GM23338 (cell line): Measurements from ENCODE around the gene LMNA. TPM values are rescaled to one million over a fixed set of nuclear protein-coding genes. Genes with fewer than 3 reads are reported as not detected.

Experiments used
- ATAC-seq: fragments of 200-7000 bp; cut with Tn5 transposase; 3 replicates; pipeline ENCODE4 v1.9.1; 2020
- DNase-seq: peaks from one replicate; pipeline ENCODE4 v3.0.0-alpha.2; 2015; ENCODE audit warnings: low spot score
- H2AFZ ChIP-seq: fragments of 200-600 bp; sonication (generic); 2 replicates; pipeline ENCODE4 v1.8.0; 2016; ENCODE audit warnings: antibody characterized with exemption, mild to moderate bottlenecking, moderate library complexity
- H3F3A ChIP-seq: fragments of 200-600 bp; sonication (generic); replicated peaks from 2 replicates; pipeline ENCODE4 v1.8.0; 2017; ENCODE audit warnings: antibody characterized with exemption, mixed run types, low read depth
- H3K27ac ChIP-seq: fragments of 200-600 bp; sonication (generic); 2 replicates; pipeline ENCODE4 v1.6.1; 2016; ENCODE audit warnings: low read depth
- H3K27me3 ChIP-seq: fragments of 200-600 bp; sonication (generic); 2 replicates; pipeline ENCODE4 v1.8.0; 2016; ENCODE audit warnings: mild to moderate bottlenecking, mixed run types, moderate library complexity; ENCODE audit not compliant: insufficient read depth
- H3K36me3 ChIP-seq: fragments of 200-600 bp; sonication (generic); 2 replicates; pipeline ENCODE4 v1.8.0; 2016; ENCODE audit warnings: mild to moderate bottlenecking; ENCODE audit not compliant: insufficient read depth
- H3K4me1 ChIP-seq: fragments of 200-600 bp; sonication (generic); 2 replicates; pipeline ENCODE4 v1.8.0; 2016; ENCODE audit warnings: mild to moderate bottlenecking, moderate library complexity; ENCODE audit not compliant: insufficient read depth
- H3K4me2 ChIP-seq: fragments of 200-600 bp; sonication (generic); 2 replicates; pipeline ENCODE4 v1.7.1; 2017; ENCODE audit warnings: mixed run types
- H3K4me3 ChIP-seq: fragments of 200-600 bp; sonication (generic); 2 replicates; pipeline ENCODE4 v1.6.1; 2016; ENCODE audit warnings: mixed run types
- H3K79me2 ChIP-seq: fragments of 200-600 bp; sonication (generic); replicated peaks from 2 replicates; pipeline ENCODE4 v1.8.0; 2017; ENCODE audit warnings: mild to moderate bottlenecking; ENCODE audit not compliant: insufficient read depth
- H3K9me2 ChIP-seq: fragments of 200-600 bp; sonication (generic); 2 replicates; pipeline ENCODE4 v1.8.0; 2017; ENCODE audit not compliant: insufficient read depth
- H4K20me1 ChIP-seq: fragments of 200-600 bp; sonication (generic); replicated peaks from 2 replicates; pipeline ENCODE4 v1.8.0; 2017; ENCODE audit warnings: mild to moderate bottlenecking; ENCODE audit not compliant: insufficient read depth
- H3K27ac Mint-ChIP-seq: 2 replicates; pipeline ENCODE4 v1.8.0; 2020; ENCODE audit warnings: inconsistent platforms, mild to moderate bottlenecking, moderate library complexity, mixed read lengths
- H3K27me3 Mint-ChIP-seq: 3 replicates; pipeline ENCODE4 v1.8.0; 2022; ENCODE audit warnings: low read depth, mild to moderate bottlenecking, moderate library complexity, mixed read lengths, inconsistent platforms; ENCODE audit not compliant: insufficient read depth, poor library complexity
- H3K36me3 Mint-ChIP-seq: 3 replicates; pipeline ENCODE4 v1.8.0; 2021; ENCODE audit warnings: low read depth, mild to moderate bottlenecking, inconsistent platforms, moderate library complexity, mixed read lengths
- H3K4me1 Mint-ChIP-seq: 3 replicates; pipeline ENCODE4 v1.8.0; 2020; ENCODE audit warnings: mild to moderate bottlenecking, inconsistent platforms, mixed read lengths
- H3K4me3 Mint-ChIP-seq: 3 replicates; pipeline ENCODE4 v1.8.0; 2021; ENCODE audit warnings: moderate library complexity, mild to moderate bottlenecking, inconsistent platforms, mixed read lengths
- H3K9me3 Mint-ChIP-seq: 3 replicates; pipeline ENCODE4 v1.8.0; 2020; ENCODE audit warnings: moderate library complexity, mild to moderate bottlenecking, inconsistent platforms, mixed read lengths
- CREB1 ChIP-seq: fragments of 250-450 bp; sonication (Bioruptor Pico); IDR thresholded peaks from 2 replicates; pipeline ENCODE4 v1.5.0; 2020; ENCODE audit warnings: low read depth, mild to moderate bottlenecking, moderate library complexity
- EZH2 ChIP-seq: fragments of 200-600 bp; sonication (generic); IDR thresholded peaks from one replicate; pipeline ENCODE4 v1.8.0; 2017; ENCODE audit warnings: antibody characterized with exemption, mild to moderate bottlenecking, low read depth; ENCODE audit not compliant: unreplicated experiment
- EZH2phosphoT487 ChIP-seq: fragments of 200-600 bp; sonication (generic); IDR thresholded peaks from one replicate; pipeline ENCODE4 v1.8.1; 2018; ENCODE audit warnings: antibody characterized with exemption; ENCODE audit not compliant: unreplicated experiment
- JUNB ChIP-seq: IDR thresholded peaks from one replicate; pipeline ENCODE4 v1.6.1; 2016; ENCODE audit warnings: antibody characterized with exemption; ENCODE audit not compliant: unreplicated experiment
- NANOG ChIP-seq: IDR thresholded peaks from 2 replicates; pipeline ENCODE4 v1.6.1; 2016; ENCODE audit warnings: antibody characterized with exemption, borderline replicate concordance
- POLR2AphosphoS5 ChIP-seq: IDR thresholded peaks from 2 replicates; pipeline ENCODE4 v1.6.1; 2016; ENCODE audit warnings: antibody characterized with exemption, low read depth
- STAT1 ChIP-seq: IDR thresholded peaks from one replicate; pipeline ENCODE4 v1.6.1; 2016; ENCODE audit warnings: antibody characterized with exemption; ENCODE audit not compliant: unreplicated experiment
- ZNF114 ChIP-seq: fragments of 250-450 bp; sonication (Bioruptor Pico); IDR thresholded peaks from 2 replicates; pipeline ENCODE4 v1.5.0; 2020; ENCODE audit warnings: mild to moderate bottlenecking, moderate library complexity
- ZNF331 ChIP-seq: fragments of 250-450 bp; sonication (Bioruptor Pico); IDR thresholded peaks from 2 replicates; pipeline ENCODE4 v1.5.0; 2020; ENCODE audit warnings: low read depth, mild to moderate bottlenecking, moderate library complexity
- polyA plus RNA-seq: library from polyadenylated mRNA; unstranded; fragments of >200 nt; fragmentation: Nextera tagmentation; extraction: Ambion mirVana; gene quantifications from 2 replicates; pipeline ENCODE4 v1.2.1, GENCODE V29; 2016
- total RNA-seq: library from RNA; depleted of rRNA; stranded (reverse); fragments of >200 nt; shearing (Covaris generic); gene quantifications from 2 replicates; pipeline ENCODE4 v1.2.3, GENCODE V29; 2014
- TF ChIP-seq, protein P1 (sequence below), 2 experiments: fragments of 200-600 bp in 1 of 2; sonication (generic) in 1 of 2; conservative IDR thresholded peaks; 2 replicates each; pipeline versions ENCODE4 v1.5.1 to v1.6.1; 2016 to 2017; ENCODE audit warnings: antibody characterized with exemption in 2 of 2, low read depth in 2 of 2, mild to moderate bottlenecking in 2 of 2, moderate library complexity in 1 of 2
- TF ChIP-seq, protein P2 (sequence below): IDR thresholded peaks from one replicate; pipeline ENCODE4 v1.6.1; 2018; ENCODE audit warnings: antibody characterized with exemption; ENCODE audit not compliant: unreplicated experiment
- TF ChIP-seq, protein P3 (sequence below): IDR thresholded peaks from 2 replicates; pipeline ENCODE4 v1.6.1; 2016; ENCODE audit warnings: antibody characterized with exemption
- TF ChIP-seq, protein P4 (sequence below): fragments of 250-450 bp; sonication (Bioruptor Pico); IDR thresholded peaks from 2 replicates; pipeline ENCODE4 v1.5.0; 2020; ENCODE audit warnings: mild to moderate bottlenecking, moderate library complexity

Gene LMNA
- total and polyA plus RNA-seq, 2 experiments from 2014 or later: 35.5 to 56.3 TPM

DNA sequence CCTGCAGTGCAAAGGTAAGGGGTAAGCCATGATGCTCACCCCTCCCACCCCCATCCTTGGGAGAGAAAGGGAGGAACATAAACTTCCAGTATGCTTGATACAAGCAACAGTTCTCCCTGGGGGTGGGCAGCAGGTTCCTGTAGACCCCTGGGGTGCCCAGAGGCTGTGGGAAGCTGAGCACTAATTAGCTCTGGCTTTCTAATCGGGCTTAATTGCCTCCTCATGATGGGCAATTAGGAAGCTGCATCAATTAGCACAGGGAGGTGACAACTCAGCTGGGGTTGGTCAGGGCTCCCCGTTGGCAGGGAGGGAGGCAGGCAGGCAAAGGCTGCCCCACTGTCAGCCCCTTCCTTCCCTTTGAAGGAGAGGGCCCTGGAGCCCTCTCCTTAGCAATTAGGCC is 15.7 kb upstream of the LMNA start:
- Histone ChIP-seq H3K36me3 (no peaks in the 10 kb centered on the region), H3K4me3 (no peak overlapping the region), H3K27ac (no peak overlapping the region), H3F3A (peaks cover 9% of the 10 kb centered on the region), H3K4me2 (no peak overlapping the region), H4K20me1 (0 out of 2 replicates have a peak, but pooled peaks cover 6% of the 10 kb centered on the region), H3K4me1 (peaks cover 12% of the 10 kb centered on the region), H3K79me2 (no peaks in the 10 kb centered on the region), H3K9me2 (no peaks in the 10 kb centered on the region), H3K27me3 (no peaks in the 10 kb centered on the region), H2AFZ (no peak overlapping the region)
- Mint-ChIP-seq H3K4me1 (peaks cover 33% of the 10 kb centered on the region), H3K9me3 (no peaks in the 10 kb centered on the region), H3K27ac (no peak overlapping the region), H3K4me3 (no peak overlapping the region), H3K27me3 (peaks cover 12% of the 10 kb centered on the region), H3K36me3 (no peaks in the 10 kb centered on the region; the same call in 1 of the 3 replicates)
- DNase-seq: no peak
- TF ChIP-seq ZNF114 (CRISPR knock-in tag) (no peak), NANOG (no peak), JUNB (no peak), CREB1 (CRISPR knock-in tag) (no peak), EZH2phosphoT487 (no peak), ZNF331 (CRISPR knock-in tag) (no peak), POLR2AphosphoS5 (no peak), STAT1 (no peak), EZH2 (no peak)
- TF ChIP-seq, protein P1, sequence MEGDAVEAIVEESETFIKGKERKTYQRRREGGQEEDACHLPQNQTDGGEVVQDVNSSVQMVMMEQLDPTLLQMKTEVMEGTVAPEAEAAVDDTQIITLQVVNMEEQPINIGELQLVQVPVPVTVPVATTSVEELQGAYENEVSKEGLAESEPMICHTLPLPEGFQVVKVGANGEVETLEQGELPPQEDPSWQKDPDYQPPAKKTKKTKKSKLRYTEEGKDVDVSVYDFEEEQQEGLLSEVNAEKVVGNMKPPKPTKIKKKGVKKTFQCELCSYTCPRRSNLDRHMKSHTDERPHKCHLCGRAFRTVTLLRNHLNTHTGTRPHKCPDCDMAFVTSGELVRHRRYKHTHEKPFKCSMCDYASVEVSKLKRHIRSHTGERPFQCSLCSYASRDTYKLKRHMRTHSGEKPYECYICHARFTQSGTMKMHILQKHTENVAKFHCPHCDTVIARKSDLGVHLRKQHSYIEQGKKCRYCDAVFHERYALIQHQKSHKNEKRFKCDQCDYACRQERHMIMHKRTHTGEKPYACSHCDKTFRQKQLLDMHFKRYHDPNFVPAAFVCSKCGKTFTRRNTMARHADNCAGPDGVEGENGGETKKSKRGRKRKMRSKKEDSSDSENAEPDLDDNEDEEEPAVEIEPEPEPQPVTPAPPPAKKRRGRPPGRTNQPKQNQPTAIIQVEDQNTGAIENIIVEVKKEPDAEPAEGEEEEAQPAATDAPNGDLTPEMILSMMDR (conservative IDR thresholded peaks at IDR 0.05; ENCODE audit: low read depth in 2 of 2): no peak
- TF ChIP-seq, protein P2, sequence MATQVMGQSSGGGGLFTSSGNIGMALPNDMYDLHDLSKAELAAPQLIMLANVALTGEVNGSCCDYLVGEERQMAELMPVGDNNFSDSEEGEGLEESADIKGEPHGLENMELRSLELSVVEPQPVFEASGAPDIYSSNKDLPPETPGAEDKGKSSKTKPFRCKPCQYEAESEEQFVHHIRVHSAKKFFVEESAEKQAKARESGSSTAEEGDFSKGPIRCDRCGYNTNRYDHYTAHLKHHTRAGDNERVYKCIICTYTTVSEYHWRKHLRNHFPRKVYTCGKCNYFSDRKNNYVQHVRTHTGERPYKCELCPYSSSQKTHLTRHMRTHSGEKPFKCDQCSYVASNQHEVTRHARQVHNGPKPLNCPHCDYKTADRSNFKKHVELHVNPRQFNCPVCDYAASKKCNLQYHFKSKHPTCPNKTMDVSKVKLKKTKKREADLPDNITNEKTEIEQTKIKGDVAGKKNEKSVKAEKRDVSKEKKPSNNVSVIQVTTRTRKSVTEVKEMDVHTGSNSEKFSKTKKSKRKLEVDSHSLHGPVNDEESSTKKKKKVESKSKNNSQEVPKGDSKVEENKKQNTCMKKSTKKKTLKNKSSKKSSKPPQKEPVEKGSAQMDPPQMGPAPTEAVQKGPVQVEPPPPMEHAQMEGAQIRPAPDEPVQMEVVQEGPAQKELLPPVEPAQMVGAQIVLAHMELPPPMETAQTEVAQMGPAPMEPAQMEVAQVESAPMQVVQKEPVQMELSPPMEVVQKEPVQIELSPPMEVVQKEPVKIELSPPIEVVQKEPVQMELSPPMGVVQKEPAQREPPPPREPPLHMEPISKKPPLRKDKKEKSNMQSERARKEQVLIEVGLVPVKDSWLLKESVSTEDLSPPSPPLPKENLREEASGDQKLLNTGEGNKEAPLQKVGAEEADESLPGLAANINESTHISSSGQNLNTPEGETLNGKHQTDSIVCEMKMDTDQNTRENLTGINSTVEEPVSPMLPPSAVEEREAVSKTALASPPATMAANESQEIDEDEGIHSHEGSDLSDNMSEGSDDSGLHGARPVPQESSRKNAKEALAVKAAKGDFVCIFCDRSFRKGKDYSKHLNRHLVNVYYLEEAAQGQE: no peak
- TF ChIP-seq, protein P3, sequence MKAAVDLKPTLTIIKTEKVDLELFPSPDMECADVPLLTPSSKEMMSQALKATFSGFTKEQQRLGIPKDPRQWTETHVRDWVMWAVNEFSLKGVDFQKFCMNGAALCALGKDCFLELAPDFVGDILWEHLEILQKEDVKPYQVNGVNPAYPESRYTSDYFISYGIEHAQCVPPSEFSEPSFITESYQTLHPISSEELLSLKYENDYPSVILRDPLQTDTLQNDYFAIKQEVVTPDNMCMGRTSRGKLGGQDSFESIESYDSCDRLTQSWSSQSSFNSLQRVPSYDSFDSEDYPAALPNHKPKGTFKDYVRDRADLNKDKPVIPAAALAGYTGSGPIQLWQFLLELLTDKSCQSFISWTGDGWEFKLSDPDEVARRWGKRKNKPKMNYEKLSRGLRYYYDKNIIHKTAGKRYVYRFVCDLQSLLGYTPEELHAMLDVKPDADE: no peak
- TF ChIP-seq, protein P4, sequence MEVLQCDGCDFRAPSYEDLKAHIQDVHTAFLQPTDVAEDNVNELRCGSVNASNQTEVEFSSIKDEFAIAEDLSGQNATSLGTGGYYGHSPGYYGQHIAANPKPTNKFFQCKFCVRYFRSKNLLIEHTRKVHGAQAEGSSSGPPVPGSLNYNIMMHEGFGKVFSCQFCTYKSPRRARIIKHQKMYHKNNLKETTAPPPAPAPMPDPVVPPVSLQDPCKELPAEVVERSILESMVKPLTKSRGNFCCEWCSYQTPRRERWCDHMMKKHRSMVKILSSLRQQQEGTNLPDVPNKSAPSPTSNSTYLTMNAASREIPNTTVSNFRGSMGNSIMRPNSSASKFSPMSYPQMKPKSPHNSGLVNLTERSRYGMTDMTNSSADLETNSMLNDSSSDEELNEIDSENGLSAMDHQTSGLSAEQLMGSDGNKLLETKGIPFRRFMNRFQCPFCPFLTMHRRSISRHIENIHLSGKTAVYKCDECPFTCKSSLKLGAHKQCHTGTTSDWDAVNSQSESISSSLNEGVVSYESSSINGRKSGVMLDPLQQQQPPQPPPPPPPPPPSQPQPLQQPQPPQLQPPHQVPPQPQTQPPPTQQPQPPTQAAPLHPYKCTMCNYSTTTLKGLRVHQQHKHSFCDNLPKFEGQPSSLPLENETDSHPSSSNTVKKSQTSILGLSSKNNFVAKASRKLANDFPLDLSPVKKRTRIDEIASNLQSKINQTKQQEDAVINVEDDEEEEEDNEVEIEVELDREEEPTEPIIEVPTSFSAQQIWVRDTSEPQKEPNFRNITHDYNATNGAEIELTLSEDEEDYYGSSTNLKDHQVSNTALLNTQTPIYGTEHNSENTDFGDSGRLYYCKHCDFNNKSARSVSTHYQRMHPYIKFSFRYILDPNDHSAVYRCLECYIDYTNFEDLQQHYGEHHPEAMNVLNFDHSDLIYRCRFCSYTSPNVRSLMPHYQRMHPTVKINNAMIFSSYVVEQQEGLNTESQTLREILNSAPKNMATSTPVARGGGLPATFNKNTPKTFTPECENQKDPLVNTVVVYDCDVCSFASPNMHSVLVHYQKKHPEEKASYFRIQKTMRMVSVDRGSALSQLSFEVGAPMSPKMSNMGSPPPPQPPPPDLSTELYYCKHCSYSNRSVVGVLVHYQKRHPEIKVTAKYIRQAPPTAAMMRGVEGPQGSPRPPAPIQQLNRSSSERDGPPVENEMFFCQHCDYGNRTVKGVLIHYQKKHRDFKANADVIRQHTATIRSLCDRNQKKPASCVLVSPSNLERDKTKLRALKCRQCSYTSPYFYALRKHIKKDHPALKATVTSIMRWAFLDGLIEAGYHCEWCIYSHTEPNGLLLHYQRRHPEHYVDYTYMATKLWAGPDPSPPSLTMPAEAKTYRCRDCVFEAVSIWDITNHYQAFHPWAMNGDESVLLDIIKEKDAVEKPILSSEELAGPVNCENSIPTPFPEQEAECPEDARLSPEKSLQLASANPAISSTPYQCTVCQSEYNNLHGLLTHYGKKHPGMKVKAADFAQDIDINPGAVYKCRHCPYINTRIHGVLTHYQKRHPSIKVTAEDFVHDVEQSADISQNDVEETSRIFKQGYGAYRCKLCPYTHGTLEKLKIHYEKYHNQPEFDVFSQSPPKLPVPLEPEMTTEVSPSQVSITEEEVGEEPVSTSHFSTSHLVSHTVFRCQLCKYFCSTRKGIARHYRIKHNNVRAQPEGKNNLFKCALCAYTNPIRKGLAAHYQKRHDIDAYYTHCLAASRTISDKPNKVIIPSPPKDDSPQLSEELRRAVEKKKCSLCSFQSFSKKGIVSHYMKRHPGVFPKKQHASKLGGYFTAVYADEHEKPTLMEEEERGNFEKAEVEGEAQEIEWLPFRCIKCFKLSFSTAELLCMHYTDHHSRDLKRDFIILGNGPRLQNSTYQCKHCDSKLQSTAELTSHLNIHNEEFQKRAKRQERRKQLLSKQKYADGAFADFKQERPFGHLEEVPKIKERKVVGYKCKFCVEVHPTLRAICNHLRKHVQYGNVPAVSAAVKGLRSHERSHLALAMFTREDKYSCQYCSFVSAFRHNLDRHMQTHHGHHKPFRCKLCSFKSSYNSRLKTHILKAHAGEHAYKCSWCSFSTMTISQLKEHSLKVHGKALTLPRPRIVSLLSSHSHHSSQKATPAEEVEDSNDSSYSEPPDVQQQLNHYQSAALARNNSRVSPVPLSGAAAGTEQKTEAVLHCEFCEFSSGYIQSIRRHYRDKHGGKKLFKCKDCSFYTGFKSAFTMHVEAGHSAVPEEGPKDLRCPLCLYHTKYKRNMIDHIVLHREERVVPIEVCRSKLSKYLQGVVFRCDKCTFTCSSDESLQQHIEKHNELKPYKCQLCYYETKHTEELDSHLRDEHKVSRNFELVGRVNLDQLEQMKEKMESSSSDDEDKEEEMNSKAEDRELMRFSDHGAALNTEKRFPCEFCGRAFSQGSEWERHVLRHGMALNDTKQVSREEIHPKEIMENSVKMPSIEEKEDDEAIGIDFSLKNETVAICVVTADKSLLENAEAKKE (CRISPR knock-in tag): no peak
- no peak for ATAC-seq
